Activated naive CD4-positive, alpha-beta T cell (primary cell): ENCODE results near the gene MSMB.
"Not testable (repeated sequence)": the region's sequence is repeated elsewhere in the genome, so short reads cannot be mapped to it uniquely, and the experiment has no call there.

Experiments
- DNase-seq, 4 experiments: peaks; one replicate each; lab custom pipeline; 2025; lab: John Stamatoyannopoulos, UW

The MSMB gene

GRCh38 chr10:46006219-46006618 lies 39.9 kb downstream of the MSMB start:
- no peak for DNase-seq

- DNase-seq, result no peak
These were observed 40.7 kb downstream of the MSMB start for GRCh38 chr10:46005383-46005782.

GRCh38 chr10:46004963-46005362 lies 41.1 kb downstream of the MSMB start:
- DNase-seq, result no peak

GRCh38 chr10:46002916-46003693 lies 43.0 kb downstream of the MSMB start:
- no peak for DNase-seq

- not testable (repeated sequence) for DNase-seq
These were observed 43.8 kb downstream of the MSMB start for GRCh38 chr10:46002189-46002687.

GRCh38 chr10:46001187-46001756 lies 44.8 kb downstream of the MSMB start:
- DNase-seq, result no peak

- no peak for DNase-seq
These were observed 45.5 kb downstream of the MSMB start for GRCh38 chr10:46000538-46000937.

- DNase-seq, result not testable (repeated sequence)
These were observed 46.1 kb downstream of the MSMB start for GRCh38 chr10:45999955-46000354.

GRCh38 chr10:45997994-45998763 lies 47.9 kb downstream of the MSMB start:
- DNase-seq, result no peak

- no peak for DNase-seq
These were observed 48.5 kb downstream of the MSMB start for GRCh38 chr10:45997557-45997956.

GRCh38 chr10:45985590-45985989 lies 60.5 kb downstream of the MSMB start:
- DNase-seq, result not testable (repeated sequence)

- DNase-seq, result not testable (repeated sequence)
These were observed 61.6 kb downstream of the MSMB start for GRCh38 chr10:45984473-45984872.

GRCh38 chr10:45983538-45984186 lies 62.4 kb downstream of the MSMB start:
- peak in 1 of 4 experiments; percentile 2 for DNase-seq
